GM19238 (cell line): Measurements from ENCODE around the gene UNC5A.
"Not testable (repeated sequence)": the region's sequence is repeated elsewhere in the genome, so short reads cannot be mapped to it uniquely, and the experiment has no call there.

Experiments used
- DNase-seq: peaks from one replicate; pipeline ENCODE4 v3.0.0; 2011; ENCODE audit warnings: low spot score; ENCODE audit not compliant: insufficient read length

The UNC5A gene

DNA sequence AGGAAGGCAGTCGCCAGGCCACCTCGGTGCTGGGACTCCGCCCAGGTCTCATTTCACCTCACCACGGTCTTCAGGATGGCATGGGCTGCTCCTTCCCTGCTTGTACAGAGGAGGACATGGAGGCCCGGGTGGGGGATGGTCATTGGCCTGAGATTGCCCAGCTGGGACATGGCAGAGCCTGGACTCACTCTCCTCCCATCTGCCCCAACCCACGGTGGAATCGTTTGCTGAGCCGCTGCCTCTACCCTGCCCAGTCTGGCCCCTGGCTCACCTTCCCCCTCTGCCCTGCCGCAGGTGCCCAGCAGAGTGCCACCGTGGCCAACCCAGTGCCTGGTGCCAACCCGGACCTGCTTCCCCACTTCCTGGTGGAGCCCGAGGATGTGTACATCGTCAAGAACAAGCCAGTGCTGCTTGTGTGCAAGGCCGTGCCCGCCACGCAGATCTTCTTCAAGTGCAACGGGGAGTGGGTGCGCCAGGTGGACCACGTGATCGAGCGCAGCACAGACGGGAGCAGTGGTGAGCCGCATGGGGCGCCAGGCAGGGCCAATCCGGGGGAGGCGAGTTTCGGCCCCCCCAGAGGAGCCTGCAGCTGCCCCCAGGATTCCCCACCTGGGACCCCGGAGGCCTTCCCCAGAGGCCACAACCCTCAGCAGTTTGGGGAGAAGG lies 52.1 kb downstream of the UNC5A start:
- DNase-seq: no peak

DNA sequence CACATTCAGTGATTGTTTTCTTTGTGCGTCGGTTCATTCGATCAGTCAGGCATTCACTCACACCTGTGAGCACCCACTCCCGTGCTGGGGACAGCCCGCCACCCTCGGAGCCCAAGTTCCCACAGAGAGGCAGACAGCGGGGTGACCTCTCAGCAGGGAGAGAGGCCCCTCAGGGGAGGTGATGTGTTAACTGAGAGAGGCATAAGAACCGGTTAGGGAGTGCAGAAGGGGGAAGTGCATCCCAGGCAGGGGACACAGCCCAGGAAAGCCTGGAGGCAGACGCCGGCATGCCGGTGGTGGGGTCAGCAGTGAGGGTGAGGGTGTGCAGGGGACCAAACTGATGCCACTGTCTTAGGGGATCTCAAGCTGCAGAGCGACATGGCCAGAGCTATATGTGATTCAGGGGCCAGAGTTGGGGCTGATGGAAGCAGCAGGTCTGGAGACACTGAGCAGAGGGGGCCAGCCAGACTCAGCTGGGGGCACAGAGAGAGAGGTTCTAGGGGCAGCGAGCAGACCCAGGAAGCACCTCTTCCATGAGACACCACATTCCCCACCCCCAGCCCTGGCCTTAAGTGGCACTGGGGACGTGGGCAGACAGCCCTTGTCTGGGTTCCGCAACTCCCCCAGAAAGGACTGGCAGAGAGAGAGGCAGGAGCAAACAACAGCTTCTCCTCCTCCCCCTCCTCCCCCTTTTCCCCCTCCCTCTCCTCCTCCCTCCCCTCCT lies 52.8 kb downstream of the UNC5A start:
- no peak for DNase-seq

DNA sequence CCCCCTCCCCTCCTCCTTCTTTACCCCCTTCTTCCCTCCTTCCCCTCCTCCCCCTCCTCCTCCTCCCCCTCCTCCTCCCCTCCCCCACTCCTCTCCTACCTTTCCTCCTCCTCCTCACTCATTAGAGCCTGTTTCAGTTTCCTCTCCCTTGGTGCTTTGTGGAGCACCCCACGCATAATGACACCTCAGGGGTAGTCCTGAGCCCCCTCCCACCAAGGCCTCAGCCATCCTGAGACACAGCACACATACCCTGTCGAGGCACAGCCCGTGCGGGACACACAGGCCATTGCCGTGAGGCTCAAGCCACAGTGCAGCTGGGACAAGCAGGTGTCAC lies 53.4 kb downstream of the UNC5A start:
- no peak for DNase-seq

DNA sequence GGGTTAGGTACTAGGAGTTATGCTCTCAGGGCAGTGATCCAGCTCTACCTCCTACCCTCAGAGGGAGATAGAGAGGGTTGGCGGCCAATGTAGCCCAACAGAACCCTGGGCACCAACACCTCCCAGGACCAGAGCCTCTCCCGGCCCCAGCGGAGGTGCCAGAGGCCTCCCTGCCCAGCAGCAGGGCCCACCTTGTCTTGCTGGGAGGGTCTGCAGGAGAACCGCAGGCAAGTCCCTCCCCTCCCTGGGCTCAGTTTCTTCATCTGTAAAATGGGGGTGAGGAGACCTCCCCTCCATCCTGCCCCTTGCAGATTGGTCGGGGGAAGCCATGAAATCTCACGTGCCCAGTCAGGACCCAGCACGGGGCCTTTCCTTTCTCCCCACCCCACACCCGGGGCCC lies 54.4 kb downstream of the UNC5A start:
- no peak for DNase-seq

DNA sequence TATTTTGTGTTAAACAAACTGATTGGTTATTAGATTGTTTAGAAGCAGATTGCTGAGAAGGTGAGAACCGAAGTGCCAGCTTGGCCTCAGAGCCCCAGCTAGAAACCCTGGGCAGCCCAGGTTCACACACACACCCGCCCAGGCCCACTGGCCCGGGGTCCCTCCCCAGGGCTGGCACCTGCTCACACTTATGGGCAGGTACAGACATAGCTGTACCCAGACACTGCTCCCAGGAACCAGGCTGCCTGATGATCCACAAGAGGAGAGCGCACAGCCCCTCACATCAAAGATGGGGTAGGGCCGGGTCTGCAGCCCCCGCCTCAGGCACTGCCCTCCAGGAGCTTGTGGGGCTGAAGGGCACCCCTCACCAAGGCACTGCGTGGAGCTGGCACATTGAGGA lies 55.6 kb downstream of the UNC5A start:
- DNase-seq: no peak

DNA sequence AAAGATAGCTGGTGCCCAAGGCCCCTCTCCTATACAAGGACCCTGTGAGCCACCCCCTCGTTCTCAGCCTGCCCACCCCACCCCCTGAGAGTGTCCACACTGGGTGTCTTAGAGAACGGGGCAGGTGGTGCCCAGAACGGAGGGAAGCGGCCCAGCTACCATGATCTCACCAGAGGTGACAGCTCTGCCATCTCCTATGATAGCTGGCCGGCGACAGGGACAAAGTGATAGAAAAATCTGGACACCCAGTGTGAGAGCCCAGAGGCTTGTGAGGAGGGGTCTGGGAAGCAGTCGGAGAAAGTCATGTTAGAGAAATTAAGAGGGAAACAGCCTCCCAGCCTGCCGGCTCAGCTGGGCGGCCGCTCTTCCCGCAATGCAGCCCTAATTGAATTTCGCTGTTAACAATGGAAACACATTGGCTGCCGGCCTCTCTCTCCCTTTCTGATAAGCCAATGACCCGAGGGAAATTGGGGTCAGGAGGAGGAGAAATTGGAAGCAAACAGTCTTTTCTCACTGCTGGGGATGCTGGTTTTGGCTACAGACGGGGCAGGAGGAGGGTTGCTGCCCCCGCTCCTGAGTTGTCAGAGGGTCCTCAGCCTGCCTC lies 56.5 kb downstream of the UNC5A start:
- no peak for DNase-seq

DNA sequence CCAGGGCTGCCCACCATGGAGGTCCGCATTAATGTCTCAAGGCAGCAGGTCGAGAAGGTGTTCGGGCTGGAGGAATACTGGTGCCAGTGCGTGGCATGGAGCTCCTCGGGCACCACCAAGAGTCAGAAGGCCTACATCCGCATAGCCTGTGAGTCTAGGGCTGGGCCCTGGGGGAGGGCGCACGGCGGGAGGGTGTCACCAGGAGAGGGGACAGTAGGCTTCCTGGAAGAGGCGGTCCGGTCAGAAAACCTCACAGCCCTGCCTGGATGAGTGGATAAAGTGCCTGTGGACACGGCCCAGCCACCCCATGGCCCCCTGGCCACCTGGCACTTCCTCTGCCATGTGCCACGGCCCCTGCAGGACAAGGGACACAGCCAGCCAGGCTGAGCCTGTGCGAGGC lies 57.8 kb downstream of the UNC5A start:
- no peak for DNase-seq

DNA sequence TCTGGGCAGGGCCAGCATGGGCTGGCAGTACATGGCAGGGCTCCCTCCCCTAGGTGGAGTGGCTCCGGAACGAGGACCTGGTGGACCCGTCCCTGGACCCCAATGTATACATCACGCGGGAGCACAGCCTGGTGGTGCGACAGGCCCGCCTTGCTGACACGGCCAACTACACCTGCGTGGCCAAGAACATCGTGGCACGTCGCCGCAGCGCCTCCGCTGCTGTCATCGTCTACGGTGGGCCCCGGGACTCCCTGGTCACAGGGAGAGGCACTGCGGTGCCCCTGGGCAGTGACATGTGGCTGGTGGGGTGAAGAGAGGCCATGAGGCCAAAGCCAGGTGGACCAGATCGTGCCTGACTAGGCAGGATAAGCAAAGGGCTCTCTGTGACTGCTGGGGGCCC lies 58.4 kb downstream of the UNC5A start:
- no peak for DNase-seq

DNA sequence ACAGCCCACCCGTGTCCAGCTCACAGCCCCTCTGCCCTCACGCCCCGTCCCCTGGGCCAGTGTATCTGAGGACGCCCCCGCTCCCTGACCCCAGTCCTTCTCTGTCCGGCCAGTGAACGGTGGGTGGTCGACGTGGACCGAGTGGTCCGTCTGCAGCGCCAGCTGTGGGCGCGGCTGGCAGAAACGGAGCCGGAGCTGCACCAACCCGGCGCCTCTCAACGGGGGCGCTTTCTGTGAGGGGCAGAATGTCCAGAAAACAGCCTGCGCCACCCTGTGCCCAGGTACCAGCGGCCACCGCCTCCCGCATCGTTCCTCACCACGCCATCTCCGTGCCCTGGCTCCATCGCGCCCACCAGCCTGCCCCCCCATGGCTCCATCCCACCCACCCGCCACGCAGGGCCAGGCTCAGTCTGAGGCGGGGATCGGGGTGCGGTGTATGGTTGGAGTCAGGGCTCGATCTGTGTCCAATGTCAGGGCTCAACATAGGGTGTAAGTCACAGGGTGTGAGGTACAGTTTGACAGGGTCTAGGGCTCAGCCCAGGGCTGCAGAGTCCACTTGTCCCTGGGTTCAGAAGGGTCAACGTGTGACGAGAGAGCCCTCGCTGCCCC lies 59.2 kb downstream of the UNC5A start:
- no peak for DNase-seq

DNA sequence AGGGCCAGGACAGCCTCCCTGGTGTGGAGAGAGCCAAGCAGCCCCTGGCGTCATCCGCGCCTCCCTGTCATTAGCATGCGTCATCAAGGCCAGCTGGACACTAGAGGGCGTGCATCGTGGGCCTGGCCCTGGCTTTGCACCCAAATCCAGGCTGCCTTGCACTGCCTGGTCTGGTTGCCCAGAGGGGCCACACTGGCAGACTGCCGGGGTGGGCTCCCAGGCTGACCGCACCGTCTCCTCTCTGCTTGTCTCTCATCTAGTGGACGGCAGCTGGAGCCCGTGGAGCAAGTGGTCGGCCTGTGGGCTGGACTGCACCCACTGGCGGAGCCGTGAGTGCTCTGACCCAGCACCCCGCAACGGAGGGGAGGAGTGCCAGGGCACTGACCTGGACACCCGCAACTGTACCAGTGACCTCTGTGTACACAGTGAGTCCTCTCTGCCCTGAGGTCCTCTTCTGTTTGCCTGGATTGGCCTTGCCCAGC lies 59.8 kb downstream of the UNC5A start:
- DNase-seq: no peak

DNA sequence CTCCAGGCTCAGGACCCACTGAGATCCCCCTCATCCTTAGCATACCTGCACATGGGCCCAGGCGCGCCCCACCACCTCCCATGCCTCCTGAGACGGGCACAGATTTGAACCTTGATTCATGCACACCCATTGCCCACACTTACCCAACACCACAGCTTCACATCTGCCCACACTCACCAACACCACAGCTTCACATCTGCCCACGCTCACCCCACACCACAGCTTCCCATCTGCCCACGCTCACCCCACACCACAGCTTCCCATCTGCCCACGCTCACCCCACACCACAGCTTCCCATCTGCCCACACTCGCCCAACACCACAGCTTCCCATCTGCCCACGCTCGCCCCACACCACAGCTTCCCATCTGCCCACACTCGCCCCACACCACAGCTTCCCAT lies 60.3 kb downstream of the UNC5A start:
- DNase-seq: not testable (repeated sequence)

DNA sequence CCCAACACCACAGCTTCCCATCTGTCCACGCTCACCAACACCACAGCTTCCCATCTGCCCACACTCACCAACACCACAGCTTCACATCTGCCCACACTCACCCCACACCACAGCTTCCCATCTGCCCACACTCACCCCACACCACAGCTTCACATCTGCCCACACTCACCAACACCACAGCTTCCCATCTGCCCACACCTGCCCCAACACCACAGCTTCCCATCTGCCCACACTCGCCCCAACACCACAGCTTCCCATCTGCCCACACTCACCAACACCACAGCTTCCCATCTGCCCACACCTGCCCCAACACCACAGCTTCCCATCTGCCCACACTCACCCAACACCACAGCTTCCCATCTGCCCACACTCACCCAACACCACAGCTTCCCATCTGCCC lies 62.2 kb downstream of the UNC5A start:
- DNase-seq: not testable (repeated sequence)

DNA sequence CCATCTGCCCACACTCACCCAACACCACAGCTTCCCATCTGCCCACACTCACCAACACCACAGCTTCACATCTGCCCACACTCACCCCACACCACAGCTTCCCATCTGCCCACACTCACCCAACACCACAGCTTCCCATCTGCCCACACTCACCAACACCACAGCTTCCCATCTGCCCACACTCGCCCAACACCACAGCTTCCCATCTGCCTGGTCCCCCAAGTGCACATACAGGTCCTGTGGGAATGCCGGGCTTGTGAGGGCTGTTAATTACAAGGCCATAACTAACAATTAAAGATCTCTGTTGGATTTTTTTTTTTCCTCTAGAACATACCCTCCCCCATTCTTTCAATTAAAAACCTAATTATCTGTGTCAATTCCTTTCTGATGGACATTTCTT lies 62.7 kb downstream of the UNC5A start:
- not testable (repeated sequence) for DNase-seq

DNA sequence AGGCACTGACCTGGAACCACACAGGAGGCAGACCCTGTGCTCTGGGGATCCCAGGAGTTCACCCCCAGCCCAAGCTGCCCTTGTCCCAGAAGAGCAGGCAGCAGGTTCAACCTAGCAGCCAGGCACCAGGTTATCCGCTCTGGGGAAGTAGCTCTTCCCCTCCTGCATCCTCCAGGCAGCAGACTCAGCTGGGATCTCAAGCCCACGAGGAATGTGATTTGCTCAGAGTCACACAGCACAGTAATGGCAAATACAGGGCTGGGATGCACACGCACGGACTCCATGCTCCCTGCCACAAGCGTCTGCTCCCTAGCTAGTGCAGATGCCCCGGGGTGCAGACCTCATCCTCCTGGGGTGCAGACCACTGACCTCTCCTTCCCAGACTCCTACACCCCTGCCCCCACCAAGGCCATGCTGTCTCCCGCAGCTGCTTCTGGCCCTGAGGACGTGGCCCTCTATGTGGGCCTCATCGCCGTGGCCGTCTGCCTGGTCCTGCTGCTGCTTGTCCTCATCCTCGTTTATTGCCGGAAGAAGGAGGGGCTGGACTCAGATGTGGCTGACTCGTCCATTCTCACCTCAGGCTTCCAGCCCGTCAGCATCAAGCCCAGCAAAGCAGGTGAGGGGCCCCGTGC lies 63.3 kb downstream of the UNC5A start:
- no peak for DNase-seq

DNA sequence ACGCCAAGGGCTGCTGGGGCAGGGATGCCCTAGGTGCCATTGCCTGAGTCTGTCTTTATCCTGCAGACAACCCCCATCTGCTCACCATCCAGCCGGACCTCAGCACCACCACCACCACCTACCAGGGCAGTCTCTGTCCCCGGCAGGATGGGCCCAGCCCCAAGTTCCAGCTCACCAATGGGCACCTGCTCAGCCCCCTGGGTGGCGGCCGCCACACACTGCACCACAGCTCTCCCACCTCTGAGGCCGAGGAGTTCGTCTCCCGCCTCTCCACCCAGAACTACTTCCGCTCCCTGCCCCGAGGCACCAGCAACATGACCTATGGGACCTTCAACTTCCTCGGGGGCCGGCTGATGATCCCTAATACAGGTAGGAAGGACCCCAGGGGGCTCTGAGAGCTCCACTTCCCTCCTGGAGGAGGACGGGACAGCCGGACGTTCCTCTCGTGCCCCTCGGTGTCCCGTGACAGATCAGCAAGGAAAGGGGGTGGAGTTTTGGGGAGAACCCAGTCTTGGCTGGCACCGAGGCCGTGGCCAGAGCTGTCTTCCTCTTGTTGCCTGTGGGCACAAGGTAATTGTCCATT lies 63.9 kb downstream of the UNC5A start:
- DNase-seq: no peak

DNA sequence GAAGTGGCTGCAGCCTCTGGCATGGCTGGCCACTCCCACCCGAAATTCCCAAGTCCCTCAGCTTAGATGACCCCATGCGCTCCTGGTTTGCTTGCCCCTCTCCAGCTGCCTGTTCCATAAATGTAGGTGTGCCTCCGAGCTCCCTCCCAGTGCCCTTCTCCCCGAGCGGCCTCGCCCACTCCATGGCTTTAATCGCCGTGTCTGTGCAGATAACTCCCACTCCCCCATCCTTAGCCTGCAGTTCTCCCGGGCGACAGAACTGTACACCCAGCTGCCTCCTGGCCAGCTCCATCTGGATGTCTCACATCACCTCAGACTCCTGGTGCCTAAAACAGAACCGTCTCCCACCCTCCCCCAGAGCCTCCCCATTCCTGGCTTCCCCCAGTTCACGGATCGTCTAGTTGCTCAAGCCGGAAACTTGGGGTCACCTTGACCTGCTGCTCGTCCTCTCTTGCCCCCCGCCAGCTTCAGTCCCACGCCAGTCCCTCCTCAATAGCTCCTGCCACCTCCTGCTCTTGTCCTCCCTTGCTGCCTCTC lies 64.7 kb downstream of the UNC5A start:
- DNase-seq: no peak

DNA sequence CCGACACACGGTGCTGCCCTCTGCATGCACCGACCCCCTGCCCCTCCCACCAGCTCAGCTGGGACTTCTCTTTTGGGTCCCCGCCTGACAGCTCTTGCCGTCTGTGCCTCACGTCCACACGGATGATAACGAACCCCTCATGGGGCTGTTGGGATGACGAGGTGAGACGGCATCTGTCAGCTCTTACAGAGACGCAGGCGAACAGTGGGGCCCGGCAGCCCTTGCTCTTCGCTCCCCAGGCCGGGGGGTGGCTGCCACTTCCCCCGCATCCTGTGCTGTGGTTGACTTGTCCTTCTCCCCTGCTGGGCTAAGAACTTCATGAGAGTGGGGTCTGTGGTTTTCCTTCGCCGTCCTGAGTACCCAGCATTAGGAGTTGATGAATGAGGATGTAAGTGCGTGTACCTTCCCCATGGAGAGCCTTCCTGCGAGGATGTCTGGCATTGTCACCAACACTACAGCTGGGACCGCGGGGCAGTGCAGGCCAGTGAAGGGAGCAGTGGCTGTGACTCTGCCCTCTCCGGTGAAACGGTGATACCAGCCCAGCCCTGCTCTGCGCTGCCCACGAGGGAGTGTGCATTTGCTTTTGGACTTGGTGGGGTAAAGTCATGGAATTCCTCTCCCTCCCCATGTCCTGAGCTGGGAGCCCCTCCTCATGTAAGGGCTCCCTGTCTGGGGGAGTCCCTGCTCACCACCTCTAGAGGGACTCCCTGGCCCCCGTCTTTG lies 65.6 kb downstream of the UNC5A start:
- no peak for DNase-seq

DNA sequence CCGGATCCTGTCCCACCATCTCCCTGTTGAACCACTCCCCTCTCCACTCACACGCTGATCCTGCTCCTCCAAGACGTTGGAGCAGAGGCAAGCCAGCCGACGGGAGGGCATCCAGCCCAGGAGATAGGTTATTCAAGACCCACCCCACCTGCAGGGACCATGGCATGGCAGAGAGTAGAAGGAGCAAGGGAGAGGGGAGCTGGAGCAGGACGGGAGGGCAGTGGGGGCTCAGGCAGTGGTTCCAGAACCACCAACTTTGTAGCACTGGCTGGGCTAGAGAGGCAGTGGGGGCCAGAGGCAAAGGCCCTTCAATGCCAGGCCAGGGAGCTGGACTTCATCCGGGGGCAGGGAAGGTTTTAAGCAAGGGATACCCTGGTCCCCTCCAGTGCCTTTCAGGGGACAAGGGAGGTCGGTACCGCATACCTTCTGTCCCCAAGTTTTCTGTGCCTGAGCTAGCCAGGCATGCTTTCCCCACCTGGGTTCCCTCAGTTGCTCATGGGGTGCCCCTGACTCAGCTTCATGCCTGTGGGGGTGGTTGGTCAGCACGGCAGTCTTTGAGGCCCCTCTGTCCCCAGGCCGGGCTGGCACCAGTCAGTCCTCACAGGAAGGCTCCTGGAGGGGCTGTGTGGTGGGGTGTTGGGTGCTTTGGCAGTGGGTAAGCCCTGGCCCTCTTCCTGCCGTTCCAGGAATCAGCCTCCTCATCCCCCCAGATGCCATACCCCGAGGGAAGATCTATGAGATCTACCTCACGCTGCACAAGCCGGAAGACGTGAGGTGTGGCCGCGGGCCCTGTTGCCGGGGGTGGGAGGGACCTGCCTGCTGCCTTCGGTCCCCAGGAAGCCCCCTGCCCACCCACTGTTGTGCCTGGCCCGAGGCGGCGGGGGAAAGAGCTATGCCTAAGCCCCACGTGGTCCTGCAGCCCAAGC lies 66.4 kb downstream of the UNC5A start:
- DNase-seq: no peak

DNA sequence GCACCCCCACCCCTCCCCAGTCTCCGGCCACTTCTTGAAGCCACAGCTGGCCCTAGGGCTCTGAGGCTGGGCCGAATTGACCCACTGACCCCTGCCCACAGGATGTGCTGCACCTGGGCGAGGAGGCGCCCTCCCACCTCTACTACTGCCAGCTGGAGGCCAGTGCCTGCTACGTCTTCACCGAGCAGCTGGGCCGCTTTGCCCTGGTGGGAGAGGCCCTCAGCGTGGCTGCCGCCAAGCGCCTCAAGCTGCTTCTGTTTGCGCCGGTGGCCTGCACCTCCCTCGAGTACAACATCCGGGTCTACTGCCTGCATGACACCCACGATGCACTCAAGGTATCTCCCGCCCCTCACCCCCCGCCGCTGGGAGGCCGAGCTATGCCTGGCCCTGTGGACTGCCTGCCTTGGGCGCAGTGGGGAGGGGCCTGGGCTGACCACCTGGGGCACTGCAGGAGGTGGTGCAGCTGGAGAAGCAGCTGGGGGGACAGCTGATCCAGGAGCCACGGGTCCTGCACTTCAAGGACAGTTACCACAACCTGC lies 67.5 kb downstream of the UNC5A start:
- no peak for DNase-seq
